Gastrocnemius medialis (tissue), 4 donors: Measurements from ENCODE around the gene PCDHGA12. TPM values are rescaled to one million over a fixed set of nuclear protein-coding genes. Genes with fewer than 3 reads are reported as not detected.
"Not testable (repeated sequence)": the region's sequence is repeated elsewhere in the genome, so short reads cannot be mapped to it uniquely, and the experiment has no call there.

ENCODE experiments used
- ATAC-seq, 2 donors: fragments of 150-250 bp; one replicate each; pipeline ENCODE4 v1.9.1; 2016
- DNase-seq, 2 donors: peaks; one replicate each; pipeline ENCODE4 v3.0.0-alpha.2; 2019
- H3K27ac ChIP-seq, 4 donors: fragments of 200-600 bp; sonication (generic); 1 replicate in 1 of 4; 2 replicates in 3 of 4; pipeline ENCODE4 v1.5.1; 2016 to 2018; ENCODE audit warnings: mild to moderate bottlenecking in 2 of 4, moderate library complexity in 1 of 4
- H3K27me3 ChIP-seq, 3 donors: fragments of 200-600 bp; sonication (generic) in 2 of 3; 1 replicate in 1 of 3; 2 replicates in 2 of 3; pipeline versions ENCODE4 v1.5.1 to v1.6.0; 2016 to 2019; ENCODE audit warnings: mild to moderate bottlenecking in 1 of 3, moderate library complexity in 1 of 3
- H3K36me3 ChIP-seq, 2 donors: fragments of 200-600 bp; sonication (generic) in 1 of 2; one replicate each; pipeline ENCODE4 v1.5.1; 2017 to 2018
- H3K4me1 ChIP-seq, 2 donors: fragments of 200-600 bp; sonication (generic) in 1 of 2; one replicate each; pipeline ENCODE4 v1.5.1; 2016 to 2017; ENCODE audit warnings: mild to moderate bottlenecking in 2 of 2
- H3K4me3 ChIP-seq, 4 donors: fragments of 200-600 bp; sonication (generic) in 3 of 4; 1 replicate in 1 of 4; 2 replicates in 3 of 4; pipeline ENCODE4 v1.5.1; 2016 to 2019; ENCODE audit warnings: mild to moderate bottlenecking in 2 of 4
- H3K9me3 ChIP-seq, 3 donors: fragments of 200-600 bp; sonication (generic) in 2 of 3; 1 replicate in 1 of 3; 2 replicates in 2 of 3; pipeline ENCODE4 v1.5.1; 2016 to 2019
- POLR2A ChIP-seq, 2 donors: fragments of 450-650 bp; IDR thresholded peaks; one replicate each; pipeline ENCODE4 v1.6.1; 2017; ENCODE audit warnings: antibody characterized with exemption in 2 of 2, mild to moderate bottlenecking in 2 of 2, moderate library complexity in 2 of 2
- in situ Hi-C, 4 donors: fragments of 200-750 bp; cut with MboI; loops; one replicate each; pipeline versions ENCODE4 v1.15.0 to v1.8.0; 2017; ENCODE audit warnings: low sequenced_read_pairs in 4 of 4
- intact Hi-C: fragments of 100-400 bp; cut with DNase I; formaldehyde crosslinking; loops from one replicate; pipeline ENCODE4 v1.15.1; 2023; ENCODE audit warnings: low total_unique reads
- total RNA-seq, 4 donors: library from RNA; depleted of rRNA; stranded (reverse); fragments of >200 nt; gene quantifications; one replicate each; pipeline versions ENCODE4 v1.1.0 to v1.2.3, GENCODE V29; 2016
- TF ChIP-seq, protein P1 (sequence below), 5 experiments: fragments of 450-650 bp in 3 of 5; fragments of 200-600 bp in 2 of 5; sonication (generic) in 2 of 5; IDR thresholded peaks in 4 of 5; conservative IDR thresholded peaks in 1 of 5; 1 replicate in 4 of 5; 2 replicates in 1 of 5; pipeline ENCODE4 v1.5.1; 2016 to 2019; ENCODE audit warnings: antibody characterized with exemption in 5 of 5, mild to moderate bottlenecking in 3 of 5, moderate library complexity in 3 of 5

PCDHGA12 gene
- total RNA-seq, 4 donors from 2014 or later = 1.1 to 5.4 (median 1.7) TPM

DNA sequence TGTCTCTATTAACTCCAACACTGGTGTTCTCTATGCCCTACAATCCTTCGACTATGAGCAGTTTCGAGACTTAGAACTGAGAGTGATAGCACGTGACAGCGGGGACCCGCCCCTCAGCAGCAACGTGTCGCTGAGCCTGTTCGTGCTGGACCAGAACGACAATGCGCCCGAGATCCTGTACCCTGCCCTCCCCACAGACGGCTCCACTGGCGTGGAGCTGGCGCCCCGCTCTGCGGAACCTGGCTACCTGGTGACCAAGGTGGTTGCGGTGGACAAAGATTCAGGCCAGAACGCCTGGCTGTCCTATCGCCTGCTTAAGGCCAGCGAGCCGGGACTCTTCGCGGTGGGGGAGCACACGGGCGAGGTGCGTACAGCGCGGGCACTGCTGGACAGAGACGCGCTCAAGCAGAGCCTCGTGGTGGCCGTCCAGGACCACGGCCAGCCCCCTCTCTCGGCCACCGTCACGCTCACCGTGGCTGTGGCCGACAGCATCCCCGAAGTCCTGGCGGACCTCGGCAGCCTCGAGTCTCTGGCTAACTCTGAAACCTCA, 7.5 kb upstream of the PCDHGA12 start:
- Histone ChIP-seq H3K27me3 (peaks cover 0 to 10% (median 0%) of the 10 kb centered on the region in 3 donors), H3K4me1 (peaks cover 12 to 44% of the 10 kb centered on the region in 2 donors), H3K36me3 (no peaks in the 10 kb centered on the region), H3K27ac (no peak overlapping the region), H3K4me3 (no peak overlapping the region), H3K9me3 (peaks cover 0 to 16% (median 0%) of the 10 kb centered on the region in 3 donors)
- in situ Hi-C loops = loop anchor here (5.0 to 10.0 kb wide), 3 partner anchors 39 to 132 kb away; partner anchors contain the start of gene PCDHGC3 (in 1 of the 4)
- ATAC-seq (no peak), DNase-seq (no peak)
- TF ChIP-seq, protein P1, sequence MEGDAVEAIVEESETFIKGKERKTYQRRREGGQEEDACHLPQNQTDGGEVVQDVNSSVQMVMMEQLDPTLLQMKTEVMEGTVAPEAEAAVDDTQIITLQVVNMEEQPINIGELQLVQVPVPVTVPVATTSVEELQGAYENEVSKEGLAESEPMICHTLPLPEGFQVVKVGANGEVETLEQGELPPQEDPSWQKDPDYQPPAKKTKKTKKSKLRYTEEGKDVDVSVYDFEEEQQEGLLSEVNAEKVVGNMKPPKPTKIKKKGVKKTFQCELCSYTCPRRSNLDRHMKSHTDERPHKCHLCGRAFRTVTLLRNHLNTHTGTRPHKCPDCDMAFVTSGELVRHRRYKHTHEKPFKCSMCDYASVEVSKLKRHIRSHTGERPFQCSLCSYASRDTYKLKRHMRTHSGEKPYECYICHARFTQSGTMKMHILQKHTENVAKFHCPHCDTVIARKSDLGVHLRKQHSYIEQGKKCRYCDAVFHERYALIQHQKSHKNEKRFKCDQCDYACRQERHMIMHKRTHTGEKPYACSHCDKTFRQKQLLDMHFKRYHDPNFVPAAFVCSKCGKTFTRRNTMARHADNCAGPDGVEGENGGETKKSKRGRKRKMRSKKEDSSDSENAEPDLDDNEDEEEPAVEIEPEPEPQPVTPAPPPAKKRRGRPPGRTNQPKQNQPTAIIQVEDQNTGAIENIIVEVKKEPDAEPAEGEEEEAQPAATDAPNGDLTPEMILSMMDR (IDR thresholded peaks at IDR 0.05 in 4 of 5, conservative IDR thresholded peaks at IDR 0.05 in 1 of 5) = no peak
- TF ChIP-seq POLR2A (IDR thresholded peaks at IDR 0.05) = no peak
- intact Hi-C loops = no loop called here

DNA sequence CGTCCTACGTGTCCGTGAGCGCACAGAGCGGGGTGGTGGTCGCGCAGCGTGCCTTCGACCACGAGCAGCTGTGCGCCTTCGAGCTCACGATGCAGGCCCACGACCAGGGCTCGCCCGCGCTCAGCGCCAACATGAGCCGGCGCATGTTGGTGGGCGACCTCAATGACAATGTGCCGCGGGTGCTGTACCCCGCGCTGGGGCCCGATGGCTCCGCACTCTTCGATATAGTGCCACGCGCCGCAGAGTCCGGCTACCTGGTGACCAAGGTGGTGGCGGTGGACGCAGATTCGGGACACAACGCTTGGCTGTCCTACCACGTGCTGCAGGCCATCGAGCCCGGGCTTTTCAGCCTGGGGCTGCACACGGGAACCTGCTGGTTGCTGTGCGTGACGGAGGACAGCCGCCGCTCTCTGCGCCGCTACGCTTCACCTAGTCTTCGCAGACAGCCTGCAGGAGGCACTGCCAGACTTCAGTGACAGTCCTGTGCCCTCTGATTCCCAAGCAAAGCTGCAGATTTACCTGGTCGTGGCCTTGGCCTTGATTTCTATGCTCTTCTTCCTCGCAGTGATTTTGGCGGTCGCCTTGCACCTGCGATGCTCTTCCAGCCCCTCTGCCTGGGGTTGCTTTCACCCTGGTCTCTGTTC, 2.4 kb upstream of the PCDHGA12 start:
- Histone ChIP-seq H3K4me3 (no peak overlapping the region), H3K4me1 (peaks cover 0 to 26% of the 10 kb centered on the region in 2 donors), H3K27me3 (no peaks in the 10 kb centered on the region), H3K9me3 (no peaks in the 10 kb centered on the region), H3K27ac (no peak overlapping the region), H3K36me3 (no peaks in the 10 kb centered on the region)
- ATAC-seq (no peak), DNase-seq (no peak)
- TF ChIP-seq, protein P1 (IDR thresholded peaks at IDR 0.05 in 4 of 5, conservative IDR thresholded peaks at IDR 0.05 in 1 of 5) = no peak
- TF ChIP-seq POLR2A (IDR thresholded peaks at IDR 0.05) = no peak
- in situ Hi-C loops = loop anchor here in 2 of 4 donors (10.0 kb wide), 1 partner anchor 127 kb away; no protein-coding TSS in a partner anchor
- intact Hi-C loops = no loop called here

DNA sequence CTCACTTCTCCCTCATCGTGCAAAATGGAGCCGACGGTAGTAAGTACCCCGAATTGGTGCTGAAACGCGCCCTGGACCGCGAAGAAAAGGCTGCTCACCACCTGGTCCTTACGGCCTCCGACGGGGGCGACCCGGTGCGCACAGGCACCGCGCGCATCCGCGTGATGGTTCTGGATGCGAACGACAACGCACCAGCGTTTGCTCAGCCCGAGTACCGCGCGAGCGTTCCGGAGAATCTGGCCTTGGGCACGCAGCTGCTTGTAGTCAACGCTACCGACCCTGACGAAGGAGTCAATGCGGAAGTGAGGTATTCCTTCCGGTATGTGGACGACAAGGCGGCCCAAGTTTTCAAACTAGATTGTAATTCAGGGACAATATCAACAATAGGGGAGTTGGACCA, 979 bp downstream of the PCDHGA12 start:
- peak overlapping the region in 3 of 4 donors; percentile 33 to 62 (median 46) for H3K27ac ChIP-seq
- intact Hi-C loops (loop anchor here (2.0 kb wide), 1 partner anchor 46 kb away; no protein-coding TSS in a partner anchor), in situ Hi-C loops (no loop called here)

DNA sequence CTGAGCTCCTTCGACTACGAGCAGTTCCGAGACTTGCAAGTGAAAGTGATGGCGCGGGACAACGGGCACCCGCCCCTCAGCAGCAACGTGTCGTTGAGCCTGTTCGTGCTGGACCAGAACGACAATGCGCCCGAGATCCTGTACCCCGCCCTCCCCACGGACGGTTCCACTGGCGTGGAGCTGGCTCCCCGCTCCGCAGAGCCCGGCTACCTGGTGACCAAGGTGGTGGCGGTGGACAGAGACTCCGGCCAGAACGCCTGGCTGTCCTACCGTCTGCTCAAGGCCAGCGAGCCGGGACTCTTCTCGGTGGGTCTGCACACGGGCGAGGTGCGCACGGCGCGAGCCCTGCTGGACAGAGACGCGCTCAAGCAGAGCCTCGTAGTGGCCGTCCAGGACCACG, 2.0 kb downstream of the PCDHGA12 start:
- H3K36me3 ChIP-seq, intact Hi-C loops, H3K27ac ChIP-seq, DNase-seq, in situ Hi-C loops, ATAC-seq, H3K27me3 ChIP-seq, H3K9me3 ChIP-seq, H3K4me1 ChIP-seq: not testable (repeated sequence)
- H3K4me3 ChIP-seq = peak overlapping the region in 1 of 4 donors; percentile 40

More for the DNA sequence above, 979 bp downstream of the PCDHGA12 start:
- H3K4me1 ChIP-seq = peaks cover 0 to 10% of the 10 kb centered on the region in 2 donors
- no peak for DNase-seq
- ATAC-seq = peak in 1 of 2 donors; percentile 43
- H3K4me3 ChIP-seq = peak overlapping the region; percentile 39 to 48 (median 40)
- H3K27me3 ChIP-seq = no peaks in the 10 kb centered on the region
- no peaks in the 10 kb centered on the region for H3K36me3 ChIP-seq
- no peaks in the 10 kb centered on the region for H3K9me3 ChIP-seq
- TF ChIP-seq POLR2A (IDR thresholded peaks at IDR 0.05) = no peak
- TF ChIP-seq, protein P1 (IDR thresholded peaks at IDR 0.05 in 4 of 5, conservative IDR thresholded peaks at IDR 0.05 in 1 of 5) = no peak

DNA sequence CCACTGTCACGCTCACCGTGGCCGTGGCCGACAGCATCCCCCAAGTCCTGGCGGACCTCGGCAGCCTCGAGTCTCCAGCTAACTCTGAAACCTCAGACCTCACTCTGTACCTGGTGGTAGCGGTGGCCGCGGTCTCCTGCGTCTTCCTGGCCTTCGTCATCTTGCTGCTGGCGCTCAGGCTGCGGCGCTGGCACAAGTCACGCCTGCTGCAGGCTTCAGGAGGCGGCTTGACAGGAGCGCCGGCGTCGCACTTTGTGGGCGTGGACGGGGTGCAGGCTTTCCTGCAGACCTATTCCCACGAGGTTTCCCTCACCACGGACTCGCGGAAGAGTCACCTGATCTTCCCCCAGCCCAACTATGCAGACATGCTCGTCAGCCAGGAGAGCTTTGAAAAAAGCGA, 2.4 kb downstream of the PCDHGA12 start:
- DNase-seq, H3K9me3 ChIP-seq, H3K4me3 ChIP-seq, H3K4me1 ChIP-seq, in situ Hi-C loops, H3K27me3 ChIP-seq, H3K36me3 ChIP-seq, intact Hi-C loops, ATAC-seq, H3K27ac ChIP-seq: not testable (repeated sequence)
